GM21528 (cell line): ENCODE data around the gene KANK4.

ENCODE experiments used
- ATAC-seq: cut with Tn5 transposase; IDR thresholded peaks from one replicate; pipeline ENCODE4 v1.9.1; 2021; ENCODE audit warnings: mild to moderate bottlenecking, moderate library complexity; ENCODE audit not compliant: unreplicated experiment, low FRiP score

Gene KANK4

DNA sequence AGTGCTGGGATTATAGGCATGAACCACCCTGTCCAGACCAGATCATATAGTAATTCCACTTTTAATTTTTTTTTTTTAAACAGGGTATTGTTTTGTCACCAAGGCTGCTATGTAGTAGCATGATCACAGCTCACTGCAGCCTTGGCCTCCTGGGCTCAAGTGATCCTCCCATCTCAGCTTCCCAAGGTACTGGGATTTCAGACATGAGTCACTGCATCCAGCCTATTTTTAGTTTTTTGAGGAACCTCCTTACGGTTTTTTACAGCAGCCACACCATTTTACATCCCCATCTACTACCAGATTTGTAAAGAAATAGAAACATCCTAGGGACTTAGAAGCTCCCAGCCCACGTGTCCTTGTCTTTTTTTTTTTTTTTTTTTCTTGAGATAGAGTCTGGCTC lies 100.6 kb downstream of the KANK4 start:
- no peak for ATAC-seq

DNA sequence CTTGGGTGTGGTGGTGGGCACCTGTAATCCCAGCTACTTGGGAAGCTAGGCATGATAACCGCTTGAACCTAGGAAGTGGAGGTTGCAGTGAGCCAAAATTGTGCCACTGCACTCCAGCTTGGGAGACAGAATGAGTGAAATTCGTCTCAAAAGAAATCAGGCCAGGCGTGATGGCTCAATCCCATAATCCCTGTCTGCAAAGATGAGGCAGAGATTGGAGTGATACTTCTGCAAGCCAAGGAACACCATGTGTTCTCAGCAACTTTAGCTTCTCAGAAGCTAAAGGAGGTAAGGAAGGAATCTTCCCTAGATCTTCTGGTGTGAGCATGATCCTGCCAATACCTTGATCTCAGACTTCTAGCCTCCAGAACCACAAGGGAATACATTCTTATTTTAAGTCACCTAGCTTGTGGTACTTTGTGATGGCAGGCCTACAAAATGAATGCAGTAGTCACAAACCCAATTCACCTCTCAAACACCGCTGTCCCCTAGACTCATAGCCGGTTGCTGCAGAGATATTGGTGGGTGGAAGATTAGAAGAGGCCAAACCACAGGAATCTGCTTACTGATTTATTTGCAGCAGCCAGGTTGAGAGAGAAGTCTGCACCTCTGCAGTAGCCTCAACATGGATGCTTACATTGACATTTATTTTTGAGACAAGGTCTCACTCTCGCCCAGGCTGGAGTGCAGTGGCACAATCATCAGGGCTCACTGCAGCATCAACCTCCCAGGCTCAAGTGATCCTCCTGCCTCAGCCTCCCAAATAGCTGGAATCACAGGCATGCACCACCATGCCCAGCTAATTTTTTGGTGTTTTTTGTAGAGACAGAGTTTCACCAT lies 105.9 kb downstream of the KANK4 start:
- ATAC-seq: no peak

DNA sequence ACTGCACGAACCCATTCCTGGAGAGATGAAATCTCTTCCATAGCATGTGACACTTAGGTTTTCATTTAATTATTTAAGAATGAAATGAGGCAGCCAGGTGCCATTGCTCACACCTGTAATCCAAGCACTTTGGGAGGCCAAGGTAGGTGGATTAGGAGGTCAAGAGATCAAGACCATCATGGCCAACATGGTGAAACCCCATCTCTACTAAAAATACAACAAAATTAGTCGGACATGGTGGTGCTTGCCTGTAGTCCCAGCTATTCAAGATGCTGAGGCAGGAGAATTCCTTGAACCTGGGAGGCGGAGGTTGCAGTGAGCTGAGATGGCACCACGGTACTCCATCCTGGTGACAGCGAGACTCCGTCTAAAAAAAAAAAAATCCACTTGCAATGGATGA lies 106.8 kb downstream of the KANK4 start:
- no peak for ATAC-seq

DNA sequence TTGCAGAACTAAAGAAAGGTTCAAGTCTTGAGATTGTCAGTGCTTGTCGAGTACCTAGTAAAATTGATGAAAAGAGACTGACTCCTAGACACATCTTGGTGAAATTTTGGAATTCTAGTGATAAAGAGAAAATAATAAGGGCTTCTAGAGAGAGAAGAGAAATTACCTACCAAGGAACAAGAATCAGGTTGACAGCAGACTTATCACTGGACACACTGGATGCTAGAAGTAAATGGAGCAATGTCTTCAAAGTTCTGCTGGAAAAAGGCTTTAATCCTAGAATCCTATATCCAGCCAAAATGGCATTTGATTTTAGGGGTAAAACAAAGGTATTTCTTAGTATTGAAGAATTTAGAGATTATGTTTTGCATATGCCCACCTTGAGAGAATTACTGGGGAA lies 108.3 kb downstream of the KANK4 start:
- no peak for ATAC-seq

DNA sequence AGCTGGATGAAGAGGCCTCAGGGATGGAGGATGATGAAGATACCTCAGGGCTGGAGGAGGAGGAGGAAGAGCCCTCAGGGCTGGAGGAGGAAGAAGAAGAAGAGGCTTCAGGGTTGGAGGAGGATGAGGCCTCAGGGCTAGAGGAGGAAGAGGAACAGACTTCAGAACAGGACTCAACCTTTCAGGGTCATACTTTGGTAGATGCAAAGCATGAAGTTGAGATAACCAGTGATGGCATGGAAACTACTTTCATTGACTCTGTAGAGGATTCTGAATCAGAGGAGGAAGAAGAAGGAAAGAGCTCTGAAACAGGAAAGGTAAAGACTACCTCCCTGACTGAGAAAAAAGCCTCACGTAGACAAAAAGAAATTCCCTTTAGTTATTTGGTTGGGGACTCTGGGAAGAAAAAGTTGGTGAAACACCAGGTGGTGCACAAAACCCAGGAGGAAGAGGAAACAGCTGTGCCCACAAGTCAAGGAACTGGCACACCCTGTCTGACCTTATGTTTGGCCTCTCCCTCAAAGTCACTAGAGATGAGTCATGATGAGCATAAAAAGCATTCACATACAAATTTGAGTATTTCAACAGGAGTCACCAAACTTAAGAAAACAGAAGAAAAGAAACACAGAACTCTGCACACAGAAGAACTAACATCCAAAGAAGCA lies 109.2 kb downstream of the KANK4 start:
- no peak for ATAC-seq

DNA sequence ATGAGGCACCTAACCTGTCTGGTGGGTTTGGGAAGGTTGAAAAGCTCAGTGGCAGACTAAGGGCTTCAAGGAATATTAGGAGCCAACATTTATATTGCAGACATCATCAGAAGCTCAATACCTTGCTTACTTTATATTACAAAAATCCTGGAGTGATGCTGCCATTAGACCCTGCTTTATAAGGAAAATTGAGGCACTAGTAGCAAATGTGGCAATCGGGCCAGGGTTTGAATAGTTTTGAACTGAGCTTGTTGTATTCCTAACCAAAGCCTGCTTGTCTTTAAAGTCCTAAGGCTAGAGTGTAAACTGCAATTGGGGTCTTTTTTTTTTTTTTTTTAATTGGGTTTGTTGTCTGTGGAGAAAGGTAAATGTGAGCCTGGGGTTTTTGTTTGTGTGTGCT lies 110.3 kb downstream of the KANK4 start:
- ATAC-seq: no peak

DNA sequence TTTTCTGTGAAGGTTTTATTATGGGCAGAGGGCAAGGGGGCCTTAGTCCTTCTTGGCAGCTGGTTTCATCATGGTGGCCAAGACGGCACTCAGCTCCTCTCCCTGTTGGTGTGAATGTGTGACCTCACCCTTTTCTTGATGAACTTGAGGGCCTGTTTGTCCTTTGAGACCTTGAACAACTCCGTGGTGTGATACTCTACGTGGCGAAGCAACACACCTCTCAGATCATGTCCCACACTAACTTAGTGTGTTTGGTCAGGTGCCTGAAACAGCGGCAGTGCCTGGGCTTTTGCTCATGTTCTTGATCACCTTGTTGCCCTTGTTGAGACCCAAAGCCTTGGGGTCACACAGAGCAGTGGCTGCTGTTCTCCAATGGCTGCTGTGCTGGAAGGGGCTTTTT lies 111.1 kb downstream of the KANK4 start:
- no peak for ATAC-seq

DNA sequence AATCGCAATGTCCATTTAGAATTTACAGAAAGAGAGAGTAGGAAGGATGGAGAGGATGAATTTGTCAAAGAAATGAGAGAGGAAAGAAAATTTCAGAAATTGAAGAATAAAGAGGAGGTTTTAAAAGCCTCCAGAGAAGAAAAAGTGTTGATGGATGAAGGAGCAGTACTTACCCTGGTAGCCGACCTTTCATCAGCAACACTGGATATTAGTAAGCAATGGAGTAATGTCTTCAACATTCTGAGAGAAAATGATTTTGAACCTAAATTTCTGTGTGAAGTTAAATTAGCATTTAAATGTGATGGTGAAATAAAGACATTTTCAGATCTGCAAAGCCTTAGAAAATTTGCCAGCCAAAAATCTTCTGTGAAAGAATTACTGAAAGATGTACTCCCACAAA lies 112.0 kb downstream of the KANK4 start:
- no peak for ATAC-seq

DNA sequence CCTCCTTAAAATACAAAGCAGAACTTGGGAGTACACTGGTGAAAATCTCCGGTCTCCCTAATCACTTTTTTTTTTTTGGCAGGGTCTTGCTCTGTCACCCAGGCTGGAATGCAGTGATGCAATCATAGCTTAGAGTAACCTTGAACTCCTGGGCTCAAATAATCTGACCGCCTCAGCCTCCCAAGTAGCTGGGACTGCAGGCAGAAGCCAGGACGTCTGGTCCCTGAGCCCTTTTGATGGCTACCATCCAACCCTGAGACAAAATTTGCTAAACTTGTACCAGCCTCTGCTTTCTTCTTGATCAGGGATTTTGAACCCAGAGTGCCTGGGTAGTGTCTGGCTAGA lies 120.5 kb downstream of the KANK4 start:
- no peak for ATAC-seq

DNA sequence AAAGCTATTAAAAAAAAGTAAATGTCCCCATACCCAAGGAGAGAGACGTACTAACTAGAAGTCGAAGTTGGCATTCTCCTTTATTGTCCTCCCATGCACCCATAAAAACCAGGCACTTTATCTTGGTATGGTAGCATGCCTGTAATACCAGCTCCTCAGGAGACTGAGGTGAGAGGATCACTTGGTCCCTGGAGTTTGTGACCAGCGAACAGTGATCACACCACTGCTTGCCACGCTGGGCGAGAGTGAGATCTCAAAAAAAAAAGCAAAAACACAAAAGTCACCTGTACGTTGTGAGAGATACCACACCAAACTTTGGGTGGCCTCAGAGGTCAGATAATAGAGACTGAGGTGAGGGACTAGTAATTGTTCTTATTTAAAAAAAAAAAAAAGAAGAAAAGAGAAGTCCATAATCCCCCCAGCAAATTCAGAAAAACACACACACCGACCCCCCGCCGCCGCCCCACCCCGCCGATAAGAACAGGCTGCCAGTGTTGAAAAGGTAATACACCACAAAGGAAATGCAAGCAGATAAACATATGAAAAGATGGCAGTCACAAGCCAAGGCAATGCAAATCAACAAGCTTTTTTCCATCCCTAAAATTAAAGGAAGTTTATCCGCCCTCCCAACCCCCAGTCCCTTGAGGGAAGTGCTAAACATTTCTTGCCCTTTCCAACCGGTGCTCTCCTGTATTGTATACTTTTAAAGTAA lies 121.0 kb downstream of the KANK4 start:
- ATAC-seq: no peak

DNA sequence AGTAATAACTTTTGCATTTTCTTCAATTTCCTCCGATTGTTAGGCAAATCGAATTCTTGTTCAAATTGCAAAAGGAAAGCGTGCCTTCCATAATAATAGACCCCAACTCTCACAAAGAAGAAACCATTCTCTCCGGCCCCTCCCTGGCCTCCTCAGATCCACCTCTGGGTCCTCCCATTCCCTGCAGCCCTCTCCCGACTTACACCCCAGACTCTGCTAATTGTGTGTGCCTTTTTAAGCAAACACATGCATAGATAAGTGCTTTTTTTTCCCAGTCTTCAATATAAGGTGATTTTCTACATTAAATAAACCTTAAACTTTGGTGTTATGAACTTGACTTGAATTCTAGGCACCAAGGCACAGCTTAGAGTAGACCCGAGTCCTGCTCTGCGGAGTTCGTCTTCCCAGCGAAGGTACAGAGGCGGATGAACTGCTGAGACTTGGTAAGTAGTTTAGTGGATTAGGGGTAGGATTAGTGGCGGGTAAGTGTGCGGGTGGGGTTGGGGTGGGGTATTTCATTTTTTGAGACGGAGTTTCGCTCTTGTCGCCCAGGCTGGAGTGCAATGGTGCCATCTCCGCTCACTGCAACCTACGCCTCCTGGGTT lies 123.0 kb downstream of the KANK4 start:
- ATAC-seq: no peak

DNA sequence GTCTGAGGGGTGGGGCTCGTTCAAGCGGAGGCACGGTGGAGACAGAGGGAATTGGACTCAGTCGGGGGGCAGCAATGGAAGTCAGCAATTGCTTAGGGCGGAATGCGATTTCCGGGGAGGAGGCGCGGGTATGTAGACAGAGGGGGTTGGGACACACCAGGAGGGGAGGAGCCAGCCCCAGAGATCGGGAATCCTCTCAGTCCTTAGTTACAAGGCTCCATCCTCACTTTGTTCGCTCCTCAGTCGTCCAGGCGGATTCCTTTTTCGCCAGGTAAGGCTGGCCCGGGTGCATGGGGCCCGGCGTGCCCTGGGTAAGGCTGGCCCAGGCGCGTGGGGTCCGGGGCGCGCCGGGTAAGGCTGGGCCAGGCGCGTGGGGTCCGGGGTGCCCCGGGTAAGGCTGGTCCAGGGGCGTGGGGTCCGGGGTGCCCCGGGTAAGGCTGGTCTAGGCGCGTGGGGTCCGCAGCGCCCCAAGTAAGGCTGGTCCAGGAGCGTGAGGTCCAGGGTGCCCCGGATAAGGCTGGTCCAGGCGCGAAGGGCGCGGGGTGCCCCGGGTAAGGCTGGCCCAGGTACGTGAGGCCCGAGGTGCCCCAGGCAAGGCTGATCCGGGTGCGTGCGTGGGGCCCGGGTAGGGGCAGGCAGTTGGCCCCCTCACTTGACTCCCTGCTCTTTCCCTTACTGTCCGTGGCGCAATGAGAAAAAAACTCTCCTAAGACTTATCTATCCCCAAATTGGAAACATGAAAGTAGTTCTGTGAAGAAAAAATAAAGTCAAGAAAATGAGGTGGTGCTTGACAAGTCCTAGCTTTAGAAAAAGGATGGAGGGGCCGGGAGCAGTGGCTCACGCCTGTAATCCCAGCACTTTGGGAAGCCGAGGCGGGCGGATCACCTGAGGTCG lies 124.3 kb downstream of the KANK4 start, which contains the start of gene L1TD1:
L1TD1 (plus strand) TSS at position 199 of the 894 bp plus-strand sequence. CDS start 11,780 bp downstream, outside the sequence.
- no peak for ATAC-seq

DNA sequence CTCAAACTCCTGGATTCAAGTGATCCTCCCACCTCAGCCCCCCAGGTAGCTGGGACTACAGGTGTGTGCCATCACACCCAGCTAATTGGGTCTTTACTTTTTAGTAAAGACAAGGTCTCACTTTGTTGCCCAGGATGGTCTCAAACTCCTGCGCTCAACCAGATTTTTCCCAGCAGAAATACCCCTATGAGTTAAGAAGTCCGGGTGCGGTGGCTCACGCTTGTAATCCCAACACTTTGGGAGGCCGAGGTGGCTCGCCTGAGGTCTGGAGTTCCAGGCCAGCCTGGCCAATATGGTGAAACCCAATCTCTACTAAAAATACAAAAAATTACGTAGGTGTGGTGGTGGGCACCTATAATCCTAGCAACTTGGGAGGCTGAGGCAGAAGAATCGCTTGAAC lies 131.1 kb downstream of the KANK4 start:
- ATAC-seq: no peak

DNA sequence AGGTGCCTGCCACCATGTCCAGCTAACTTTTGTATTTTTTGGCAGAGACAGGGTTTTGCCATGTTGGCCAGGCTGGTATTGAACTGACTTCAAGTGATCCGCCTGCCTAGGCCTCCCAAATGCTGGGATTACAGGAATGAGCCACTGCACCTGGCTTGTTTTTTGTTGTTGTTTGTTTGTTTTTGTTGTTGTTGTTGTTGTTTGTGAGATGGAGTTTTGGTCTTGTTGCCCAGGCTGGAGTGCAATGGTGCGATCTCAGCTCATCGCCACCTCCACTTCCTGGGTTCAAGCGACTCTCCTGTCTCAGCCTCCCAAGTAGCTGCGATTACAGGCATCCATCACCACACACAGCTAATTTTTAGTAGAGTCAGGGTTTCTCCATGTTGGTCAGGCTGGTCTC lies 131.7 kb downstream of the KANK4 start:
- ATAC-seq: no peak
